ENCODE results near the gene ZNF776.

DNA sequence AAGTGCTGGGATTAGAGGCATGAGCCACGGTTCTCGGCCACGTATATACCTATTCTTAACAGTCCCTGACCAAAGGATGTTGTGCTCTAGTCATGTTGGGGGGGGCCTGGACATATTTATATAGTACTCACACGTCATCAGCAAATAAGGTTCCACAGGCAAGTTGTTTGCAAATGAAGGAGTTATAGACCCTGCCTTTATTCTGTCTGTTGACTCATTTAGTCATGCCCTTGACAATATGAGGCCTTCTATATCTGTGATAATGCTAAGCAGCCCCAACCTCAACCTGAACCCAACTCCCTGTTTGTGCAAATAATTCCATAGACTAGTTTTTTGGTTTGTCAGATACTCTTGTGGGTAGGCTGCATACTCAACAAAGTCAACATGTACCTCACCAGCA, 31.7 kb downstream of the ZNF776 start:
- no peak for TF ChIP-seq EZH2 (IDR thresholded peaks at IDR 0.05; ENCODE audit: borderline replicate concordance, low read depth, low read length, severe bottlenecking)
- TF ChIP-seq, protein P1, sequence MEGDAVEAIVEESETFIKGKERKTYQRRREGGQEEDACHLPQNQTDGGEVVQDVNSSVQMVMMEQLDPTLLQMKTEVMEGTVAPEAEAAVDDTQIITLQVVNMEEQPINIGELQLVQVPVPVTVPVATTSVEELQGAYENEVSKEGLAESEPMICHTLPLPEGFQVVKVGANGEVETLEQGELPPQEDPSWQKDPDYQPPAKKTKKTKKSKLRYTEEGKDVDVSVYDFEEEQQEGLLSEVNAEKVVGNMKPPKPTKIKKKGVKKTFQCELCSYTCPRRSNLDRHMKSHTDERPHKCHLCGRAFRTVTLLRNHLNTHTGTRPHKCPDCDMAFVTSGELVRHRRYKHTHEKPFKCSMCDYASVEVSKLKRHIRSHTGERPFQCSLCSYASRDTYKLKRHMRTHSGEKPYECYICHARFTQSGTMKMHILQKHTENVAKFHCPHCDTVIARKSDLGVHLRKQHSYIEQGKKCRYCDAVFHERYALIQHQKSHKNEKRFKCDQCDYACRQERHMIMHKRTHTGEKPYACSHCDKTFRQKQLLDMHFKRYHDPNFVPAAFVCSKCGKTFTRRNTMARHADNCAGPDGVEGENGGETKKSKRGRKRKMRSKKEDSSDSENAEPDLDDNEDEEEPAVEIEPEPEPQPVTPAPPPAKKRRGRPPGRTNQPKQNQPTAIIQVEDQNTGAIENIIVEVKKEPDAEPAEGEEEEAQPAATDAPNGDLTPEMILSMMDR (IDR thresholded peaks at IDR 0.05; ENCODE audit: borderline replicate concordance, extremely low read depth, low read length, poor library complexity, severe bottlenecking): no peak
